ENCODE data around the gene STOX2.
A peak's percentile ranks its signal among the peaks of the same experiment; 100 is the strongest.

The STOX2 gene

GRCh38 chr4:183905081-183905592 is at the start of gene STOX2:
Gene STOX2 (plus strand): TSS chr4:183905307. CDS start chr4:183906791, 1,484 bp downstream.
- no peaks in the 10 kb centered on the region for H3K36me3 Mint-ChIP-seq (ENCODE audit: low read depth)
- H3K27ac Mint-ChIP-seq: no peak within 1 kb of the TSS
- peaks cover 78% of the 10 kb centered on the region for H3K27me3 Mint-ChIP-seq
- H3K4me3 Mint-ChIP-seq: peak within 1 kb of the TSS; percentile 49
- peaks cover 6% of the 10 kb centered on the region for H3K4me1 Mint-ChIP-seq (ENCODE audit: low read depth)
- peak; percentile 34 for DNase-seq
- H3K9me3 Mint-ChIP-seq: no peaks in the 10 kb centered on the region

DNA sequence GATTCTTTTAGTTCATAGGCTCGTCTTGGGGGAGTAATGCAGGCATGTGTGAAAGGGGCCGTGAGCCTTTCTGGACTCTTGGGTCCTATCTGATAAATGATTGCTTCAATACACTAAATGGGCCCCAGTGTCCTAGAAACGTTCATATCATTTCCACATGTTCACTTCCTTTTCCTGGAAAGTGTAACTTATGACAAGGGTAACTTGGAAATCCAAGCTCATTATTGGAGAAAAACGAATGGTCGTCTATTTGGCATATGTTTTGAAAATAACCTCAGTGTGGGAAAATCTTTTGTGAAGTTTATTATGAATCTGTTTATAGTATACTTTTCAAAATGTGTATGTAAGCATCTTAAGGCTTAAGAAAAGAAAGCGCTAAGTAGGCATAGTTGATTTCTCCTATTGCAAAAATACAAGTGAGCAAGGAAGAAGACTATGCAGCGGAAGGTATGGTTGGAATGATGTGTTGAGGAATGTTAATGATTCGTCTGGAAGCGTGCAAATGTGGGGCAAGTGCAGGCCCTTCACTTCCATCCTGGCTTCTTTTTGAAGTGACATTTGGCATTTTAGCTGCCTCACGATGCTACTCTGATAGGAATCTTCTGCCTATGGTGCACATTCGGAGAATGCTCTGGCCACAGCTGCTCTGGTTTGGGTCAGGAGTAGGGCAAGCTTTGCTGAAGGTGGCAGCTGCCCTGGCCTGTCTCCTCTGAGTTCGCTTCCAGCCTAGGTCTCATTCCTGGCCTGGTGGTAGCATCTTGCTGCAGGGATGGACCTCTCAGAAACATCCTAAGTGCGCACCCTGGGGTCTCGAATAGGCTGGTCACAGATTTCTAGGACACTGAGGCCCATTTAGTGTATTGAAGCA is 49.5 kb upstream of the STOX2 start:
- Mint-ChIP-seq H3K27me3 (peaks cover 21% of the 10 kb centered on the region), H3K27ac (no peak overlapping the region), H3K4me1 (ENCODE audit: low read depth) (no peaks in the 10 kb centered on the region), H3K4me3 (no peak overlapping the region), H3K9me3 (no peaks in the 10 kb centered on the region), H3K36me3 (ENCODE audit: low read depth) (no peaks in the 10 kb centered on the region)
- no peak for DNase-seq

DNA sequence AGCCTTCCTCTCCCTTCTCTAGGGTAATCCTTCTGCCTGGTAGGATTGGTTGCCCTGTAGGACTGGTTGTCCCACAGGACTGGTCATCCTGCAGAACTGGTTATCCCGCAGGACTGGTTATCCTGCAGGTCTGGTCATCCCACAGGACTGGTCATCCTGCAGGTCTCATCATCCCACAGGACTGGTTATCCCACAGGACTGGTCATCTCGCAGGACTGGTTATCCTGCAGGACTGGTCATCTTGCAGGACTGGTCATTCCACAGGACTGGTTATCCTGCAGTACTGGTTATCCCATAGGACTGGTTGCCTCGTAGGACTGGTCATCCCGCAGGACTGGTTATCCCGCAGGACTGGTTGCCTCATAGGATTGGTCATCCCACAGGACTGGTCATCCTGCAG is 48.1 kb upstream of the STOX2 start:
- H3K27ac Mint-ChIP-seq: no peak overlapping the region
- no peaks in the 10 kb centered on the region for H3K36me3 Mint-ChIP-seq (ENCODE audit: low read depth)
- no peaks in the 10 kb centered on the region for H3K9me3 Mint-ChIP-seq
- no peak for DNase-seq
- peaks cover 17% of the 10 kb centered on the region for H3K27me3 Mint-ChIP-seq
- H3K4me1 Mint-ChIP-seq (ENCODE audit: low read depth): no peaks in the 10 kb centered on the region
- no peak overlapping the region for H3K4me3 Mint-ChIP-seq

- Mint-ChIP-seq H3K4me3 (no peak overlapping the region), H3K4me1 (ENCODE audit: low read depth) (no peaks in the 10 kb centered on the region), H3K36me3 (ENCODE audit: low read depth) (no peaks in the 10 kb centered on the region), H3K27ac (no peak overlapping the region), H3K27me3 (peaks cover 17% of the 10 kb centered on the region), H3K9me3 (no peaks in the 10 kb centered on the region)
- no peak for DNase-seq
These were observed 47.0 kb upstream of the STOX2 start for GRCh38 chr4:183858011-183858615.

GRCh38 chr4:183860119-183860518 is 45.0 kb upstream of the STOX2 start:
- DNase-seq: no peak
- Mint-ChIP-seq H3K9me3 (no peaks in the 10 kb centered on the region), H3K4me3 (no peak overlapping the region), H3K4me1 (ENCODE audit: low read depth) (no peaks in the 10 kb centered on the region), H3K27me3 (peaks cover 21% of the 10 kb centered on the region), H3K27ac (no peak overlapping the region), H3K36me3 (ENCODE audit: low read depth) (no peaks in the 10 kb centered on the region)

GRCh38 chr4:183860731-183861130 is 44.4 kb upstream of the STOX2 start:
- Mint-ChIP-seq H3K4me1 (ENCODE audit: low read depth) (no peaks in the 10 kb centered on the region), H3K27ac (no peak overlapping the region), H3K9me3 (no peaks in the 10 kb centered on the region), H3K36me3 (ENCODE audit: low read depth) (no peaks in the 10 kb centered on the region), H3K4me3 (no peak overlapping the region), H3K27me3 (peaks cover 21% of the 10 kb centered on the region)
- no peak for DNase-seq

DNA sequence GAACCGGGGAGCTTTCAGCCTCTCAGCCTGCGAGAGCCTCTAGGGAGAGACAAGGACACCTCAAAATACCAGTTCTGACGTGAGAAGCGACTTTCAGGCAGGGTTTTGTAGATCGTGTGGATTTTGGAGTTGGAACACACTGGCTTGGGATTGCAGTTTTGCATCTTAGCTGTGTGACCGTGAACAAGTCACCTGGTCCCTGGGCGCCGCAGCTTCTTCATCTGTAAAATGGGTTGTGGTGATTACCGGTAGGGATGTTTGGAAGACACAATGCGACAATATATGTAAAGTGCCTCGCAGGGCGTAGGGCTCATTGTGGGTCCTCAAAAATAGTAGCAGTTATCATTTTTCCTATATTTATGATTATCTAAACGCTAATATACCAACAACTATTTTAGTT is 43.7 kb upstream of the STOX2 start:
- no peak for DNase-seq
- H3K9me3 Mint-ChIP-seq: no peaks in the 10 kb centered on the region
- H3K4me1 Mint-ChIP-seq (ENCODE audit: low read depth): no peaks in the 10 kb centered on the region
- H3K4me3 Mint-ChIP-seq: no peak overlapping the region
- H3K27ac Mint-ChIP-seq: no peak overlapping the region
- peaks cover 21% of the 10 kb centered on the region for H3K27me3 Mint-ChIP-seq
- no peaks in the 10 kb centered on the region for H3K36me3 Mint-ChIP-seq (ENCODE audit: low read depth)

GRCh38 chr4:183863155-183863825 is 41.8 kb upstream of the STOX2 start:
- H3K9me3 Mint-ChIP-seq: no peaks in the 10 kb centered on the region
- no peak overlapping the region for H3K4me3 Mint-ChIP-seq
- H3K27me3 Mint-ChIP-seq: peaks cover 11% of the 10 kb centered on the region
- no peaks in the 10 kb centered on the region for H3K36me3 Mint-ChIP-seq (ENCODE audit: low read depth)
- DNase-seq: no peak
- no peak overlapping the region for H3K27ac Mint-ChIP-seq
- H3K4me1 Mint-ChIP-seq (ENCODE audit: low read depth): no peaks in the 10 kb centered on the region

DNA sequence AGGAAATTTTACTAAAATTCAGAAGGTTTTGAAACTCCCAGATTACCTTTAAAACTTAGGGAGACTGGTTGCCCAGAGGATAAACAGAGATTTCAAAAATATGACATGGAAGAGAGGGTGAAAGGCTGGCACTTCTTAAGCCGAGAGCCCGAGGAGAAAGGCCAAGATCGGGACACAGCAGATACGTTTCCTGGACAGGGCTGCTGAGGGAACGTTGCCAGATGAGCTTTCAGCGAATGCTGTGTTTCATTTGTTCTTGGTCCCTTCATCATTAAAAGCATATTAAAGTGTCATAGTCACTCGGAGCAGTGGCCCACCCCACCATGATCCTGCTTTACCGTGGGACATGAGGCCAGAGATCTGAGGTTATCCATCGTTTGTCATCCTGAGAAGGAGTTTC is 37.9 kb upstream of the STOX2 start:
- Mint-ChIP-seq H3K9me3 (no peaks in the 10 kb centered on the region), H3K36me3 (ENCODE audit: low read depth) (no peaks in the 10 kb centered on the region), H3K4me3 (no peak overlapping the region), H3K27ac (no peak overlapping the region), H3K4me1 (ENCODE audit: low read depth) (no peaks in the 10 kb centered on the region), H3K27me3 (peaks cover 4% of the 10 kb centered on the region)
- DNase-seq: no peak

DNA sequence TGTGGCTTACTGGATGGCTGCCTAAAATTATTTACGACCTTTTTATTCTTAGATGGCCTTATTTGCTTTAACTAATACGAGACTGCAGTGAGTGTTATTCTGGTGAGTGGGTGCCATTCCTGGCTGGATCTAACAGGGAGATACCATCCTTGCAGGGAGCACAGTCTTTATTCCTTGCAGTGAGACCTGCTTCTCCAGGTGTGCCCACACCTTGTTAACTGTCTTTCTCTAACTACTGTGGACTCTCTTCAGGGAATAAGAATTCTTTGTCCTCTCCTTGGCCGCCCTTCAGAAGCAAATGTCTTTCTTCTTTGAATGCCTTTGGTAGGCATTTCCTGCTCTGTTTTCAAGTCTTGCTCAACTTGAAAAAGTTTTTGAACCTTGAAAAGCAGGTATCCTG is 34.1 kb upstream of the STOX2 start:
- H3K9me3 Mint-ChIP-seq: no peaks in the 10 kb centered on the region
- no peak overlapping the region for H3K27ac Mint-ChIP-seq
- H3K27me3 Mint-ChIP-seq: peaks cover 2% of the 10 kb centered on the region
- H3K36me3 Mint-ChIP-seq (ENCODE audit: low read depth): no peaks in the 10 kb centered on the region
- no peak overlapping the region for H3K4me3 Mint-ChIP-seq
- DNase-seq: no peak
- H3K4me1 Mint-ChIP-seq (ENCODE audit: low read depth): no peaks in the 10 kb centered on the region

DNA sequence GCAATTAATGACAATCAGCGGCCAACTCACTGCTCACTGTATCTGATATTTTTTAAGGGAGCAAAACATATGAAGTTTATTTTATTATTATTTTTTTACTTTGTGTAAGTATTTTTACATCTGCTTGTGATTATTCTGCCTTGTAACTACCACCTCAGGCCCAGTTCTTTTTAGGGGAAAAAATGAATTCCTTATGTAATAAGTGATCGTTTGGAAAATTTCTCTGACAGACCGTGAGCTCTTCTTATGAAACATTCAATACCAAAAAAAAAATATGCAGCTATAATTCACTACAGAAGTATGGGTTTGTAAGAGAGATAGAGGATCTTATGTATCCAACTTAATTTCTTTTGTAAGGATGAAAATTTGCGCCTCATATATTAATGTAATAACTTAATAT is 33.5 kb upstream of the STOX2 start:
- no peak for DNase-seq
- H3K27me3 Mint-ChIP-seq: peaks cover 4% of the 10 kb centered on the region
- H3K27ac Mint-ChIP-seq: no peak overlapping the region
- H3K4me3 Mint-ChIP-seq: no peak overlapping the region
- no peaks in the 10 kb centered on the region for H3K4me1 Mint-ChIP-seq (ENCODE audit: low read depth)
- no peaks in the 10 kb centered on the region for H3K36me3 Mint-ChIP-seq (ENCODE audit: low read depth)
- H3K9me3 Mint-ChIP-seq: no peaks in the 10 kb centered on the region

- Mint-ChIP-seq H3K9me3 (no peaks in the 10 kb centered on the region), H3K27me3 (peaks cover 4% of the 10 kb centered on the region), H3K36me3 (ENCODE audit: low read depth) (no peaks in the 10 kb centered on the region), H3K4me3 (no peak overlapping the region), H3K27ac (no peak overlapping the region), H3K4me1 (ENCODE audit: low read depth) (no peaks in the 10 kb centered on the region)
- no peak for DNase-seq
These were observed 32.6 kb upstream of the STOX2 start for GRCh38 chr4:183872531-183872930.

DNA sequence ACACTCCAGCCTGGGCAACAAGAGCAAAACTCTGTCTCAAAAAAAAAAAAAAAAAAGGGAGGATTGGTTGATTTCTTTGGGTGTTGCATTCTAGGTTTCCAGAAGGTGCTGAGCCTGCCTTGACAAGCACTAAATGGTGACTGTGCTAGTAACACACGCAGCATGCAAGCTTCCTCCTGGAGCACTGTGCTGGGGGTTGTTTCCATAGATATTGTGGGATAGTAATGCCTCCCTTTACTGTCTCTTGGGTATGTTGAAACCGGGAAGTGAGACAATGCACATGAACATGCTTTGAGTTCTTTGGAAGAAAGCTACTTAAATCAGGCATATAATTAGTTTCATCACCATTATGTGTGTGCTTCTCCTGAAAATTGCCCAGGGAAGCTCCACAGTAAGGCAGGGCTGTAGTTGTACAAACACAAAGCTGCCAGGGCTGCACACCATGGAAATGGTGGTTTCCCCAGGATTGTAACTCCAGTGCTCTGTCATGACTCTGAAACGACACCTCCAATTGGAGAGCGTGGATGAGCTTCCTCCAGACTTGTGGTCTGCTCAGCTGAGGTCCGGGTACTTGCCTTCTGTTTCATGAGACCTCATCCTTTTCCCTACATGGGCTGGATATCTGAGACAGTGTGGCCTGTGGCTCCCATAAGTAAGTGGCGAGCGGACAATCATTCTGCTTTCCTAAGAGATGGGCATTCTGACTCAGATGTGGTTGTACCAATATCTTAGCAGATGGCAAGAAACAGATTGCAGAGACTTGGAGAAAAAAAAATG is 31.5 kb upstream of the STOX2 start:
- no peak overlapping the region for H3K4me3 Mint-ChIP-seq
- no peaks in the 10 kb centered on the region for H3K36me3 Mint-ChIP-seq (ENCODE audit: low read depth)
- H3K27me3 Mint-ChIP-seq: peaks cover 4% of the 10 kb centered on the region
- no peak overlapping the region for H3K27ac Mint-ChIP-seq
- H3K9me3 Mint-ChIP-seq: no peaks in the 10 kb centered on the region
- no peak for DNase-seq
- H3K4me1 Mint-ChIP-seq (ENCODE audit: low read depth): no peaks in the 10 kb centered on the region

DNA sequence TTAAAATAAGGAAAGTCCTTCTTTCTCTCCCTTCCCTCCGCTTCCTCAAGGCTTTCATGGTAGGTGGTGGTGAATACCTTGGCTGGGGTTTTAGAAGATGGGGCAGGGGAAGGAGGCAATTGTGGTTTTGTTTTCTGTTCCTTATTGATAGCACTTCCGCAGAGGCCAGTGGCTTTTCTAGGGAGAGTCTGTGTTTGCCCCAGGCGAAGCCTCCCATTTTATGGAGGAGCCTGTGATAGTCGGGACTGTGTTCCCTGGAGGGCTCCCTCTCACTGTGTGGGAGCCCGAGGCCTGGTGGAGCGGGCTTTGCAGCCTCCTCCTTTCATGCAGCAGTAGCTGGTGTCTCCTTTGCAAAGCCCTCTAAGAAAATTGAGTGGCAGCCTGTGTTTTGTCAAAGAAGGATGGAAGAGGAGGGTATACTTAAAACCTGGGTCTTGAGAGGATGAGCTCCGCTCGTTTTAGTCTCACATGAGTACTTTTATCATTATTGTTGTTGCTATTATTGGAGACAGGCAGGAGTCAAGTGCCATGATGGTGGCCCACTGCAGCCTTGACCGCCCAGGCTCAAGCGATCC is 29.8 kb upstream of the STOX2 start:
- Mint-ChIP-seq H3K4me3 (no peak overlapping the region), H3K36me3 (ENCODE audit: low read depth) (no peaks in the 10 kb centered on the region), H3K27ac (no peak overlapping the region), H3K4me1 (ENCODE audit: low read depth) (no peaks in the 10 kb centered on the region), H3K27me3 (peaks cover 4% of the 10 kb centered on the region), H3K9me3 (no peaks in the 10 kb centered on the region)
- DNase-seq: no peak

All from activated T-cell treated with anti-CD3 and anti-CD28 coated beads, Interleukin-2, amount 50 U/mL, for 24 hours (primary cell).